PC-9 (cell line): ENCODE results near the gene KCNN1. TPM values are rescaled to one million over a fixed set of nuclear protein-coding genes. Genes with fewer than 3 reads are reported as not detected.

Source experiments
- BruUV-seq: library from RNA; stranded (reverse); fragments of 400-500 nt; replicated peaks from 2 replicates; lab custom pipeline; 2021; lab: Mats Ljungman, UMichigan
- CTCF ChIA-PET: fragments of 300-600 bp; sonication (Branson Sonifier 250); formaldehyde crosslinking; loops from one replicate; lab custom pipeline; 2022; ENCODE audit warnings: antibody characterized with exemption; lab: Charles Lee
- POLR2A ChIA-PET: fragments of 300-600 bp; sonication (Branson Sonifier 250); formaldehyde crosslinking; loops from one replicate; lab custom pipeline; 2022; ENCODE audit warnings: antibody characterized with exemption; ENCODE audit not compliant: unreplicated experiment; lab: Charles Lee
- DNase-seq, 2 experiments: peaks; one replicate each; pipeline versions ENCODE4 v3.0.0 to v3.0.0-alpha.2; 2015 to 2022; ENCODE audit warnings: mixed read lengths in 1 of 2
- H2AFZ ChIP-seq: fragments of 200-600 bp; sonication (generic); 2 replicates; pipeline ENCODE4 v1.8.1; 2017; ENCODE audit warnings: antibody characterized with exemption
- H3F3A ChIP-seq: fragments of 200-600 bp; sonication (generic); 2 replicates; pipeline ENCODE4 v1.8.1; 2017; ENCODE audit warnings: antibody characterized with exemption, mild to moderate bottlenecking, low read depth; ENCODE audit not compliant: insufficient read depth
- H3K27ac ChIP-seq: fragments of 200-600 bp; sonication (generic); 2 replicates; pipeline ENCODE4 v1.6.1; 2016; ENCODE audit warnings: mixed run types
- H3K27me3 ChIP-seq: fragments of 200-600 bp; sonication (generic); 2 replicates; pipeline ENCODE4 v1.6.1; 2016; ENCODE audit warnings: low read depth, mixed run types; ENCODE audit not compliant: insufficient read depth
- H3K36me3 ChIP-seq: fragments of 200-600 bp; sonication (generic); 2 replicates; pipeline ENCODE4 v1.6.1; 2016; ENCODE audit warnings: low read depth, mixed run types
- H3K4me1 ChIP-seq: fragments of 200-600 bp; sonication (generic); replicated peaks from 2 replicates; pipeline ENCODE4 v1.6.1; 2016; ENCODE audit warnings: mixed run types; ENCODE audit not compliant: insufficient read depth
- H3K4me2 ChIP-seq: fragments of 200-600 bp; sonication (generic); 2 replicates; pipeline ENCODE4 v1.6.1; 2017; ENCODE audit warnings: mixed run types
- H3K4me3 ChIP-seq: fragments of 200-600 bp; sonication (generic); 2 replicates; pipeline ENCODE4 v1.6.1; 2016; ENCODE audit warnings: mixed run types
- H3K79me2 ChIP-seq: fragments of 200-600 bp; sonication (generic); 2 replicates; pipeline ENCODE4 v1.6.1; 2017; ENCODE audit warnings: low read depth, mixed run types
- H3K9me2 ChIP-seq: fragments of 200-600 bp; sonication (generic); 2 replicates; pipeline ENCODE4 v1.8.1; 2017; ENCODE audit warnings: mild to moderate bottlenecking; ENCODE audit not compliant: insufficient read depth
- H3K9me3 ChIP-seq: fragments of 200-600 bp; sonication (generic); 2 replicates; pipeline ENCODE4 v1.8.1; 2016; ENCODE audit warnings: low read depth; ENCODE audit not compliant: insufficient read depth
- H4K20me1 ChIP-seq: fragments of 200-600 bp; sonication (generic); 2 replicates; pipeline ENCODE4 v1.8.1; 2017; ENCODE audit not compliant: insufficient read depth
- EZH2 ChIP-seq: fragments of 200-600 bp; sonication (generic); IDR thresholded peaks from 2 replicates; pipeline ENCODE4 v1.8.0; 2017; ENCODE audit warnings: antibody characterized with exemption, low read depth
- intact Hi-C: fragments of 100-400 bp; cut with micrococcal nuclease; formaldehyde crosslinking; loops from one replicate; pipeline ENCODE4 v1.10.0; 2022; ENCODE audit not compliant: unreplicated experiment
- total RNA-seq: library from RNA; stranded (reverse); gene quantifications from 2 replicates; pipeline ENCODE4 v1.2.3, GENCODE V29; 2021
- TF ChIP-seq, protein P1 (sequence below): fragments of 200-600 bp; sonication (generic); conservative IDR thresholded peaks from 2 replicates; pipeline ENCODE4 v1.6.1; 2017; ENCODE audit warnings: mixed run types, antibody characterized with exemption, mild to moderate bottlenecking, moderate library complexity

KCNN1 gene
- total RNA-seq, 1 experiment from 2014 or later = 0.09 TPM

DNA sequence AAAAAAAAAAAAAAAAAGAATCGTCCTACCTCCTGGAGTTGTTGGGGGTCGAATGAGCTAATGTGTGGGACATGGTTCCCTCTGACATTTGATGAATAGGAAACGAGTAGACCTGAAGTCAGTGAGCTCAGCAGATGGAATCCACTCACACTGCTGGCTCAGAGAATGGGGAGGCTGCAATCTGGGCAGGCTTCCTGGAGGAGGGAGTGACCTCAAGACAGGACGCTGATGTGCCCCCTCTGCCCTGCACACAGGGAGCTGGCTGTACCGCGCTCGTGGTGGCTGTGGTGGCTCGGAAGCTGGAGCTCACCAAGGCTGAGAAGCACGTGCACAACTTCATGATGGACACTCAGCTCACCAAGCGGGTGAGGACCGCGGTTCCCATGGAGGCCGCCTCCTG, 21.3 kb downstream of the KCNN1 start:
- BruUV-seq = no TSS peak
- H3K36me3 ChIP-seq = no peaks in the 10 kb centered on the region
- no peak overlapping the region for H3K27ac ChIP-seq
- H3K27me3 ChIP-seq = no peaks in the 10 kb centered on the region
- H3K4me3 ChIP-seq = no peak overlapping the region
- no peak for TF ChIP-seq EZH2
- TF ChIP-seq, protein P1, sequence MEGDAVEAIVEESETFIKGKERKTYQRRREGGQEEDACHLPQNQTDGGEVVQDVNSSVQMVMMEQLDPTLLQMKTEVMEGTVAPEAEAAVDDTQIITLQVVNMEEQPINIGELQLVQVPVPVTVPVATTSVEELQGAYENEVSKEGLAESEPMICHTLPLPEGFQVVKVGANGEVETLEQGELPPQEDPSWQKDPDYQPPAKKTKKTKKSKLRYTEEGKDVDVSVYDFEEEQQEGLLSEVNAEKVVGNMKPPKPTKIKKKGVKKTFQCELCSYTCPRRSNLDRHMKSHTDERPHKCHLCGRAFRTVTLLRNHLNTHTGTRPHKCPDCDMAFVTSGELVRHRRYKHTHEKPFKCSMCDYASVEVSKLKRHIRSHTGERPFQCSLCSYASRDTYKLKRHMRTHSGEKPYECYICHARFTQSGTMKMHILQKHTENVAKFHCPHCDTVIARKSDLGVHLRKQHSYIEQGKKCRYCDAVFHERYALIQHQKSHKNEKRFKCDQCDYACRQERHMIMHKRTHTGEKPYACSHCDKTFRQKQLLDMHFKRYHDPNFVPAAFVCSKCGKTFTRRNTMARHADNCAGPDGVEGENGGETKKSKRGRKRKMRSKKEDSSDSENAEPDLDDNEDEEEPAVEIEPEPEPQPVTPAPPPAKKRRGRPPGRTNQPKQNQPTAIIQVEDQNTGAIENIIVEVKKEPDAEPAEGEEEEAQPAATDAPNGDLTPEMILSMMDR = no peak
- CTCF ChIA-PET = interaction anchor here (0.6 kb wide), 1 partner anchor 339 kb away, joined by 9 read pairs; no protein-coding TSS in a partner anchor
- intact Hi-C loops = no loop called here
- H3K9me3 ChIP-seq = no peaks in the 10 kb centered on the region
- no peaks in the 10 kb centered on the region for H3K4me1 ChIP-seq
- no peak overlapping the region for H2AFZ ChIP-seq
- H3K79me2 ChIP-seq = no peaks in the 10 kb centered on the region
- H3K4me2 ChIP-seq = no peak overlapping the region
- no peaks in the 10 kb centered on the region; the same call in 1 of the 2 replicates for H4K20me1 ChIP-seq
- no peaks in the 10 kb centered on the region for H3K9me2 ChIP-seq
- POLR2A ChIA-PET = no interaction called here
- no peak for DNase-seq
- H3F3A ChIP-seq = peaks cover 22% of the 10 kb centered on the region; the same call in 1 of the 2 replicates

DNA sequence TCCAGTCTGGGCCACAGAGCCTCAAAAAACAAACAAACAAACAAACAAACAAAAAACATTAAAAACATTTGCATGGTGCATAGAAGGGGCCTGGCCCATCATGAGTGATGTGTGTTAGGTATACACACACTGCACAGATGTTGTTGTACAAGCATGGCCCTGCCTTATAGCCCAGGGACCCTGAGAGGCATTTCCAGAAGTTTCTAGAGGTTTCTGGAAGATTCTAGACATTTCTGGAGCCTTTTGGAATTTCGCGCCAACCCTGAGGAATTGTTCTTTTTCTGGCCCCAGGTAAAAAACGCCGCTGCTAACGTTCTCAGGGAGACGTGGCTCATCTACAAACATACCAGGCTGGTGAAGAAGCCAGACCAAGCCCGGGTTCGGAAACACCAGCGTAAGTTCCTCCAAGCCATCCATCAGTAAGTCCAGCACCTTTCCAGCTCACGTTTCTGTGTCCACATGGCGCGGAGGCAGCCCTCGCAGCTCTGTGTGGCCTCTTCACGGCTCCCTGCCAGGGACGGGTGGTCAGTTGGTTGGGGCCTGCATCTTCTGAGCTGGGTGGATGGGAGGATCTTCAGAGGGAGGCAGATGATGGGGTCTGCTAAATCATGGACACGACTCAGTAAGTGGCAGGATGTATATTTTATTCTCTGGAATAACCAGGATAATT, 22.7 kb downstream of the KCNN1 start:
- intact Hi-C loops = no loop called here
- Histone ChIP-seq H3K36me3 (no peaks in the 10 kb centered on the region), H3K4me3 (no peak overlapping the region), H3K9me2 (no peaks in the 10 kb centered on the region), H3K27ac (no peak overlapping the region), H4K20me1 (peaks cover 2% of the 10 kb centered on the region; the same call in 1 of the 2 replicates), H3K9me3 (no peaks in the 10 kb centered on the region), H3K79me2 (no peaks in the 10 kb centered on the region), H2AFZ (no peak overlapping the region), H3F3A (peaks cover 22% of the 10 kb centered on the region; the same call in 1 of the 2 replicates), H3K27me3 (no peaks in the 10 kb centered on the region), H3K4me1 (no peaks in the 10 kb centered on the region), H3K4me2 (no peak overlapping the region)
- DNase-seq = no peak
- POLR2A ChIA-PET = no interaction called here
- BruUV-seq = no TSS peak
- no peak for TF ChIP-seq EZH2
- TF ChIP-seq, protein P1 = no peak
- CTCF ChIA-PET = no interaction called here

DNA sequence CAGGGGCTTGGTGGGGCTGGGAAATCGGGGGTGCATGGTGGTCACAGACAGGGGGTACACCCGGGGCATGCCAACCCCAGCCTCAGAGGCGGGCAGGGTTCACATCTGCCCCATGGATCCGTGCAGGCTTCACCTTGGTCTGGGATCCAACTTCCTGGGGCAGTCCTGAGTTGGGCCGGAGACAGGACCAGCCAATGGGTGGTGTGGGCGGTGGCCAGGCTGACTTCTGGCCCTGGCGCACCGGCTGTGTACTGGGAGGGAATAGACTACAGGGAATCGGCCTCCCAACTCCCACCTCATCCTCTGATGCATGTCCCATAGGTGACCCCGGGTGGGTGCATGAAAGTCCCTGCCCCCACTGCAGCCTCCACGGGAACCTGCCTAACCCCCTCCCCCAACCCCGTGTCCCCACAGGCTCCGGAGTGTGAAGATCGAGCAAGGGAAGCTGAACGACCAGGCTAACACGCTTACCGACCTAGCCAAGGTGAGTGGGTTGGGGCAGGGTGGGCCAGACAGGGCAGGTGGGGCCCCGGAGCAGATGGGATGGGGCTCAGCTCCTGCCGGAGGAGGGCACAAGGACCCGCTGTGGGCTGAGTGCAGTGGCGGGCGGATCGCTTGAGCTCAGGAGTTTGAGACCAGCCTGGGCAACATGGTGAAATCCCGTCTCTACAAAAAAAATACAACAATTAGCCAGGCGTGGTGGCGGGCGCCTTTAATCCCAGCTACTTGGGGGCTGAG, 26.3 kb downstream of the KCNN1 start:
- H3K4me3 ChIP-seq = no peak overlapping the region
- POLR2A ChIA-PET = no interaction called here

More for the DNA sequence above, 26.3 kb downstream of the KCNN1 start:
- Histone ChIP-seq H3K27me3 (no peaks in the 10 kb centered on the region), H2AFZ (no peak overlapping the region), H3K9me2 (no peaks in the 10 kb centered on the region), H3K9me3 (no peaks in the 10 kb centered on the region), H3K4me2 (no peak overlapping the region), H3F3A (peaks cover 32% of the 10 kb centered on the region), H4K20me1 (peaks cover 4% of the 10 kb centered on the region; the same call in 1 of the 2 replicates), H3K79me2 (peaks cover 14% of the 10 kb centered on the region; the same call in 1 of the 2 replicates), H3K27ac (no peak overlapping the region), H3K36me3 (no peaks in the 10 kb centered on the region), H3K4me1 (peaks cover 14% of the 10 kb centered on the region)
- CTCF ChIA-PET = interaction anchor here (0.6 kb wide), 1 partner anchor 53 kb away, joined by 8 read pairs; no protein-coding TSS in a partner anchor
- no peak for DNase-seq
- TF ChIP-seq, protein P1 = no peak
- TF ChIP-seq EZH2 = no peak
- intact Hi-C loops = no loop called here
- no TSS peak for BruUV-seq
